H9 (cell line): ENCODE data around the gene TOX4. TPM values are rescaled to one million over a fixed set of nuclear protein-coding genes. Genes with fewer than 3 reads are reported as not detected.

Experiments used
- DNase-seq: peaks from one replicate; pipeline ENCODE4 v3.0.0-alpha.2; 2017
- H2AFZ ChIP-seq: one replicate; pipeline ENCODE4 v1.6.1; 2013; ENCODE audit warnings: mild to moderate bottlenecking, low read length, control low read depth, moderate library complexity
- H2AK5ac ChIP-seq: 2 replicates; pipeline ENCODE4 v1.6.1; 2013; ENCODE audit warnings: low read length, control low read depth, mixed read lengths; ENCODE audit not compliant: insufficient read length
- H2BK120ac ChIP-seq: one replicate; pipeline ENCODE4 v1.6.1; 2013; ENCODE audit warnings: low read depth, mild to moderate bottlenecking, low read length, control low read depth, inconsistent platforms; ENCODE audit not compliant: poor library complexity, severe bottlenecking
- H2BK12ac ChIP-seq: 2 replicates; pipeline ENCODE4 v1.6.1; 2013; ENCODE audit warnings: low read length, control low read depth, mixed read lengths, low read depth; ENCODE audit not compliant: insufficient read length
- H2BK15ac ChIP-seq: 2 replicates; pipeline ENCODE4 v1.6.1; 2013; ENCODE audit warnings: low read depth, low read length, control low read depth
- H2BK20ac ChIP-seq: one replicate; pipeline ENCODE4 v1.6.1; 2013; ENCODE audit warnings: low read depth, mild to moderate bottlenecking, low read length, control low read depth, inconsistent platforms; ENCODE audit not compliant: poor library complexity, severe bottlenecking
- H2BK5ac ChIP-seq: 2 replicates; pipeline ENCODE4 v1.6.1; 2013; ENCODE audit warnings: low read length, control low read depth, mixed read lengths; ENCODE audit not compliant: insufficient read length
- H3K14ac ChIP-seq: 2 replicates; pipeline ENCODE4 v1.6.1; 2013; ENCODE audit warnings: low read length, control low read depth; ENCODE audit not compliant: insufficient read depth
- H3K18ac ChIP-seq: 2 replicates; pipeline ENCODE4 v1.6.1; 2013; ENCODE audit warnings: low read depth, mild to moderate bottlenecking, mixed read lengths, low read length, control low read depth; ENCODE audit not compliant: insufficient read length
- H3K23ac ChIP-seq: 2 replicates; pipeline ENCODE4 v1.6.1; 2013; ENCODE audit warnings: low read length, control low read depth, mixed read lengths, low read depth; ENCODE audit not compliant: insufficient read length
- H3K23me2 ChIP-seq: 2 replicates; pipeline ENCODE4 v1.6.1; 2013; ENCODE audit warnings: low read depth, mild to moderate bottlenecking, mixed read lengths, low read length, control low read depth; ENCODE audit not compliant: insufficient read length, poor library complexity, severe bottlenecking
- H3K27ac ChIP-seq: 2 replicates; pipeline ENCODE4 v1.5.1; 2013; ENCODE audit warnings: low read length, control low read depth, mixed read lengths, low read depth; ENCODE audit not compliant: insufficient read length
- H3K27me3 ChIP-seq: 2 replicates; pipeline ENCODE4 v1.6.1; 2013; ENCODE audit warnings: low read length, control low read depth, inconsistent platforms; ENCODE audit not compliant: insufficient read depth
- H3K4ac ChIP-seq: 2 replicates; pipeline ENCODE4 v1.6.1; 2013; ENCODE audit warnings: low read depth, mild to moderate bottlenecking, control low read depth, inconsistent platforms, low read length, moderate library complexity
- H3K4me1 ChIP-seq: 2 replicates; pipeline ENCODE4 v1.6.1; 2013; ENCODE audit warnings: low read length, control low read depth, inconsistent platforms; ENCODE audit not compliant: insufficient read depth
- H3K4me2 ChIP-seq: 2 replicates; pipeline ENCODE4 v1.6.1; 2013; ENCODE audit warnings: low read length, control low read depth, mixed read lengths; ENCODE audit not compliant: insufficient read length, insufficient read depth
- H3K56ac ChIP-seq: 2 replicates; pipeline ENCODE4 v1.6.1; 2013; ENCODE audit warnings: low read depth, mild to moderate bottlenecking, mixed read lengths, low read length, control low read depth; ENCODE audit not compliant: insufficient read length
- H3K79me1 ChIP-seq: 2 replicates; pipeline ENCODE4 v1.6.1; 2013; ENCODE audit warnings: low read depth, mild to moderate bottlenecking, moderate library complexity, low read length, control low read depth, inconsistent platforms; ENCODE audit not compliant: insufficient read depth, poor library complexity, severe bottlenecking
- H3K79me2 ChIP-seq: 2 replicates; pipeline ENCODE4 v1.6.1; 2013; ENCODE audit warnings: low read length, control low read depth, inconsistent platforms; ENCODE audit not compliant: insufficient read depth
- H3K9ac ChIP-seq: 2 replicates; pipeline ENCODE4 v1.6.1; 2013; ENCODE audit warnings: low read length, control low read depth, mixed read lengths; ENCODE audit not compliant: insufficient read length; ENCODE audit errors: extremely low read depth
- H3K9me3 ChIP-seq: one replicate; pipeline ENCODE4 v1.6.1; 2013; ENCODE audit warnings: low read depth, low read length, inconsistent platforms; ENCODE audit not compliant: control insufficient read depth
- H3T11ph ChIP-seq: one replicate; pipeline ENCODE4 v1.6.1; 2013; ENCODE audit warnings: mild to moderate bottlenecking, low read length, control low read depth, inconsistent platforms
- H4K20me1 ChIP-seq: one replicate; pipeline ENCODE4 v1.6.1; 2013; ENCODE audit not compliant: control insufficient read depth, insufficient read length, insufficient read depth
- H4K5ac ChIP-seq: 2 replicates; pipeline ENCODE4 v1.6.1; 2013; ENCODE audit warnings: low read depth, mild to moderate bottlenecking, mixed read lengths, low read length, control low read depth; ENCODE audit not compliant: insufficient read length
- H4K8ac ChIP-seq: replicated peaks from 2 replicates; pipeline ENCODE4 v1.6.1; 2013; ENCODE audit warnings: low read length, control low read depth, mixed read lengths, low read depth; ENCODE audit not compliant: insufficient read length
- H4K91ac ChIP-seq: 2 replicates; pipeline ENCODE4 v1.6.1; 2013; ENCODE audit warnings: low read depth, mild to moderate bottlenecking, moderate library complexity, mixed read lengths, low read length, control low read depth; ENCODE audit not compliant: insufficient read length
- H3K27ac Mint-ChIP-seq, 3 experiments: 2 replicates in 2 of 3; 3 replicates in 1 of 3; pipeline ENCODE4 v1.8.0; 2020 to 2021; ENCODE audit warnings: mixed read lengths in 3 of 3, mild to moderate bottlenecking in 1 of 3, moderate library complexity in 1 of 3
- H3K27me3 Mint-ChIP-seq: 2 replicates; pipeline ENCODE4 v1.8.0; 2021; ENCODE audit warnings: low read depth, mild to moderate bottlenecking, moderate library complexity, mixed read lengths
- H3K36me3 Mint-ChIP-seq, 3 experiments: 2 replicates in 2 of 3; 3 replicates in 1 of 3; pipeline ENCODE4 v1.8.0; 2020 to 2021; ENCODE audit warnings: low read depth in 3 of 3, mixed read lengths in 3 of 3; ENCODE audit not compliant: insufficient read depth in 1 of 3
- H3K4me1 Mint-ChIP-seq, 2 experiments: 2 replicates each; pipeline ENCODE4 v1.8.0; 2020; ENCODE audit warnings: mixed read lengths in 2 of 2
- H3K4me3 Mint-ChIP-seq, 2 experiments: 2 replicates in 1 of 2; 3 replicates in 1 of 2; pipeline ENCODE4 v1.8.0; 2020 to 2021; ENCODE audit warnings: mild to moderate bottlenecking in 2 of 2, mixed read lengths in 2 of 2, moderate library complexity in 1 of 2
- H3K9me3 Mint-ChIP-seq, 2 experiments: 2 replicates in 1 of 2; 3 replicates in 1 of 2; pipeline ENCODE4 v1.8.0; 2020; ENCODE audit warnings: mild to moderate bottlenecking in 2 of 2, mixed read lengths in 2 of 2, moderate library complexity in 1 of 2
- total RNA-seq: library from RNA; stranded (reverse); gene quantifications from 2 replicates; pipeline ENCODE4 v1.2.1, GENCODE V29; 2021
- TF ChIP-seq, protein P1 (sequence below): fragments of 200-600 bp; sonication (generic); conservative IDR thresholded peaks from 3 replicates; pipeline ENCODE4 v1.8.0; 2021; ENCODE audit warnings: antibody characterized with exemption, mild to moderate bottlenecking

Gene TOX4
- total RNA-seq, 1 experiment from 2014 or later, result 64.7 TPM

DNA sequence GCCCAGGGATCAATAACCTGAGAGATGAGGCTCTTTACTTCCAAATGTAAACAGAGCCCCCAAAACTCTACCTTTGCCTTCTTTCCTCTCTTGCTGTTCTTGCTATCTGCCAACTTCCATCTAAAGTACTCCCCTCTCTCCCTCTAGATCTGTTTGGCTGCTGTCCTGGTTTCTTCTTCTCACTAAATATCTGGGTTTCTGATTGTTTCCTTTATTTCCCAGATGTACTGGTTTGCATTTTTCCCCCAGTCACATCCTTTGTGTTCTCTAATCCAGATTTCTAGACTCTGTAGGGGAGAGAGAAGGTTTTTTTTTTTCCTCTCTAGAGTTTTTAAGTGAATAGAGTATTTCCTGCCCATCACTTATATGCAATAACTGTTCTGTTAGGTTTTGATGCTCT lies 56.3 kb downstream of the TOX4 start:
- H4K5ac ChIP-seq, result no peak overlapping the region
- H3K4me1 Mint-ChIP-seq, result peaks cover 53 to 62% of the 10 kb centered on the region in 2 experiments
- H3K4me2 ChIP-seq, result no peak overlapping the region
- H3K9ac ChIP-seq, result no peak overlapping the region
- no peak overlapping the region for H3K14ac ChIP-seq
- H3K27ac Mint-ChIP-seq, result peak overlapping the region; percentile 89 to 94 (median 94); a peak in 6 of 7 replicates
- no peak overlapping the region for H2BK15ac ChIP-seq
- no peak overlapping the region for H4K8ac ChIP-seq
- H3K56ac ChIP-seq, result no peak overlapping the region
- no peak overlapping the region for H2AK5ac ChIP-seq
- no peak overlapping the region for H3K27ac ChIP-seq
- no peaks in the 10 kb centered on the region for H3K9me3 ChIP-seq
- H3K4ac ChIP-seq, result no peak overlapping the region
- peaks cover 16% of the 10 kb centered on the region for H3K23me2 ChIP-seq
- H2BK12ac ChIP-seq, result no peak overlapping the region
- no peak overlapping the region for H2BK20ac ChIP-seq
- no peaks in the 10 kb centered on the region for H3K27me3 ChIP-seq
- H3T11ph ChIP-seq, result no peak overlapping the region
- peaks cover 13 to 44% (median 20%) of the 10 kb centered on the region in 3 experiments; a peak in 6 of 7 replicates for H3K36me3 Mint-ChIP-seq
- no peaks in the 10 kb centered on the region for H3K27me3 Mint-ChIP-seq
- H2BK120ac ChIP-seq, result no peak overlapping the region
- H3K18ac ChIP-seq, result no peak overlapping the region
- TF ChIP-seq, protein P1, sequence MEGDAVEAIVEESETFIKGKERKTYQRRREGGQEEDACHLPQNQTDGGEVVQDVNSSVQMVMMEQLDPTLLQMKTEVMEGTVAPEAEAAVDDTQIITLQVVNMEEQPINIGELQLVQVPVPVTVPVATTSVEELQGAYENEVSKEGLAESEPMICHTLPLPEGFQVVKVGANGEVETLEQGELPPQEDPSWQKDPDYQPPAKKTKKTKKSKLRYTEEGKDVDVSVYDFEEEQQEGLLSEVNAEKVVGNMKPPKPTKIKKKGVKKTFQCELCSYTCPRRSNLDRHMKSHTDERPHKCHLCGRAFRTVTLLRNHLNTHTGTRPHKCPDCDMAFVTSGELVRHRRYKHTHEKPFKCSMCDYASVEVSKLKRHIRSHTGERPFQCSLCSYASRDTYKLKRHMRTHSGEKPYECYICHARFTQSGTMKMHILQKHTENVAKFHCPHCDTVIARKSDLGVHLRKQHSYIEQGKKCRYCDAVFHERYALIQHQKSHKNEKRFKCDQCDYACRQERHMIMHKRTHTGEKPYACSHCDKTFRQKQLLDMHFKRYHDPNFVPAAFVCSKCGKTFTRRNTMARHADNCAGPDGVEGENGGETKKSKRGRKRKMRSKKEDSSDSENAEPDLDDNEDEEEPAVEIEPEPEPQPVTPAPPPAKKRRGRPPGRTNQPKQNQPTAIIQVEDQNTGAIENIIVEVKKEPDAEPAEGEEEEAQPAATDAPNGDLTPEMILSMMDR, result no peak
- H3K4me3 Mint-ChIP-seq, result peak overlapping the region; percentile 47 to 61; a peak in 4 of 5 replicates
- H3K79me1 ChIP-seq, result no peaks in the 10 kb centered on the region
- H4K20me1 ChIP-seq, result no peaks in the 10 kb centered on the region
- no peak overlapping the region for H2BK5ac ChIP-seq
- no peak for DNase-seq
- peaks cover 32% of the 10 kb centered on the region; the same call in 1 of the 2 replicates for H3K79me2 ChIP-seq
- no peak overlapping the region for H4K91ac ChIP-seq
- no peaks in the 10 kb centered on the region for H3K9me3 Mint-ChIP-seq
- H3K4me1 ChIP-seq, result peaks cover 8% of the 10 kb centered on the region; the same call in 1 of the 2 replicates
- H3K23ac ChIP-seq, result no peak overlapping the region
- no peak overlapping the region for H2AFZ ChIP-seq
